B cell (primary cell): ENCODE measurements around the gene HMGN3. TPM values are rescaled to one million over a fixed set of nuclear protein-coding genes. Genes with fewer than 3 reads are reported as not detected.

Experiments used
- ATAC-seq: fragments of 200-7000 bp; cut with Tn5 transposase; one replicate; pipeline ENCODE4 v1.10.0; 2021; ENCODE audit warnings: low read depth, mild to moderate bottlenecking, moderate number of reproducible peaks, moderate library complexity
- CTCF ChIA-PET: fragments of 350-600 bp; sonication (Branson Sonifier 250); formaldehyde crosslinking; loops from one replicate; lab custom pipeline; 2021; ENCODE audit warnings: antibody characterized with exemption, inconsistent platforms; lab: Charles Lee
- POLR2A ChIA-PET: fragments of 350-600 bp; sonication (Branson Sonifier 250); formaldehyde crosslinking; loops from one replicate; lab custom pipeline; 2021; ENCODE audit warnings: antibody characterized with exemption; lab: Charles Lee
- DNase-seq: peaks from one replicate; pipeline ENCODE4 v3.0.0; 2013
- H2AFZ ChIP-seq: 2 replicates; pipeline ENCODE4 v1.6.1; 2012; ENCODE audit warnings: mild to moderate bottlenecking, low read depth, low read length; ENCODE audit not compliant: insufficient read depth, poor library complexity, severe bottlenecking
- H3K27ac ChIP-seq, 2 donors: 1 replicate in 1 of 2; 2 replicates in 1 of 2; pipeline ENCODE4 v1.5.1; 2012 to 2013; ENCODE audit warnings: low read length in 2 of 2, mild to moderate bottlenecking in 2 of 2, moderate library complexity in 1 of 2
- H3K27me3 ChIP-seq, 4 experiments: fragments of 200-600 bp in 1 of 4; sonication (generic) in 1 of 4; replicated peaks in 1 of 4; 1 replicate in 2 of 4; 2 replicates in 2 of 4; pipeline versions ENCODE4 v1.6.1 to v1.7.0; 2013 to 2016; ENCODE audit warnings: low read length in 3 of 4, mild to moderate bottlenecking in 2 of 4, mixed read lengths in 1 of 4, moderate library complexity in 1 of 4; ENCODE audit not compliant: insufficient read depth in 4 of 4, control insufficient read depth in 3 of 4; ENCODE audit errors: control extremely low read depth in 1 of 4
- H3K36me3 ChIP-seq, 2 experiments: replicated peaks in 1 of 2; 1 replicate in 1 of 2; 2 replicates in 1 of 2; pipeline versions ENCODE4 v1.6.1 to v1.7.1; 2013; ENCODE audit warnings: low read length in 1 of 2; ENCODE audit not compliant: insufficient read depth in 2 of 2, control insufficient read depth in 1 of 2; ENCODE audit errors: control extremely low read depth in 1 of 2, extremely low read depth in 1 of 2
- H3K4me1 ChIP-seq, 2 donors: fragments of 200-600 bp in 1 of 2; sonication (generic) in 1 of 2; 1 replicate in 1 of 2; 2 replicates in 1 of 2; pipeline versions ENCODE4 v1.5.1 to v1.6.1; 2013 to 2017; ENCODE audit warnings: low read length in 2 of 2; ENCODE audit not compliant: control insufficient read depth in 2 of 2, insufficient read depth in 2 of 2
- H3K4me2 ChIP-seq: replicated peaks from 2 replicates; pipeline ENCODE3; 2012; ENCODE audit warnings: mild to moderate bottlenecking, low read depth, low read length; ENCODE audit not compliant: poor library complexity, severe bottlenecking
- H3K4me3 ChIP-seq, 5 experiments: fragments of 200-600 bp in 1 of 5; sonication (generic) in 1 of 5; 1 replicate in 3 of 5; 2 replicates in 2 of 5; pipeline versions ENCODE4 v1.5.1 to v1.7.0; 2011 to 2016; ENCODE audit warnings: low read length in 4 of 5, mild to moderate bottlenecking in 4 of 5, low read depth in 2 of 5, control low read depth in 1 of 5, moderate library complexity in 1 of 5; ENCODE audit not compliant: insufficient read depth in 1 of 5; ENCODE audit errors: control extremely low read depth in 1 of 5, extremely low read depth in 1 of 5
- H3K79me2 ChIP-seq: fragments of 200-600 bp; sonication (generic); one replicate; pipeline ENCODE4 v1.6.0; 2016; ENCODE audit warnings: low read length; ENCODE audit not compliant: control insufficient read depth, insufficient read depth
- H3K9ac ChIP-seq: fragments of 200-600 bp; sonication (generic); 2 replicates; pipeline ENCODE4 v1.6.1; 2017; ENCODE audit warnings: mild to moderate bottlenecking, low read length, moderate library complexity
- H3K9me3 ChIP-seq, 3 donors: one replicate each; pipeline versions ENCODE4 v1.6.1 to v1.7.1; 2013; ENCODE audit warnings: low read length in 2 of 3; ENCODE audit not compliant: control insufficient read depth in 2 of 3, insufficient read depth in 1 of 3; ENCODE audit errors: control extremely low read depth in 1 of 3
- H4K20me1 ChIP-seq: 2 replicates; pipeline ENCODE4 v1.6.0; 2012; ENCODE audit warnings: mild to moderate bottlenecking, low read length; ENCODE audit not compliant: insufficient read depth, control insufficient read depth, poor library complexity, severe bottlenecking
- H3K27ac Mint-ChIP-seq: one replicate; pipeline ENCODE4 v1.8.0; 2021; ENCODE audit warnings: mixed read lengths
- H3K27me3 Mint-ChIP-seq: one replicate; pipeline ENCODE4 v1.8.0; 2021; ENCODE audit warnings: mixed read lengths
- H3K4me1 Mint-ChIP-seq: one replicate; pipeline ENCODE4 v1.8.0; 2021; ENCODE audit warnings: mixed read lengths
- H3K4me3 Mint-ChIP-seq: one replicate; pipeline ENCODE4 v1.8.0; 2021; ENCODE audit warnings: mixed read lengths
- H3K9me3 Mint-ChIP-seq: one replicate; pipeline ENCODE4 v1.8.0; 2022; ENCODE audit warnings: mixed read lengths; ENCODE audit not compliant: insufficient read depth
- EZH2 ChIP-seq: IDR thresholded peaks from 2 replicates; pipeline ENCODE4 v1.6.1; 2012; ENCODE audit warnings: borderline replicate concordance, low read depth, mild to moderate bottlenecking, moderate library complexity, low read length; ENCODE audit not compliant: insufficient read depth, poor library complexity, severe bottlenecking
- WGBS: methylation state at CpG from one replicate; pipeline ENCODE4 v1.1.5; 2013; ENCODE audit warnings: missing lambda C conversion rate; ENCODE audit not compliant: insufficient coverage; 5-methylcytosine and 5-hydroxymethylcytosine counted together
- intact Hi-C: fragments of 100-400 bp; cut with micrococcal nuclease; formaldehyde crosslinking; loops from one replicate; pipeline ENCODE4 v1.10.0; 2022
- polyA plus RNA-seq: library from polyadenylated mRNA; depleted of rRNA; stranded (reverse); fragments of >200 nt; gene quantifications from 2 replicates; pipeline ENCODE4 v1.2.3, GENCODE V29; 2012
- total RNA-seq, 2 donors: library from RNA; stranded (reverse); fragments of 120-200 nt in 1 of 2; gene quantifications; 1 replicate in 1 of 2; 2 replicates in 1 of 2; pipeline versions ENCODE4 v1.2.3 to v1.2.4, GENCODE V29; 2013 to 2022
- TF ChIP-seq, protein P1 (sequence below): fragments of 200-600 bp; IDR thresholded peaks from one replicate; pipeline ENCODE4 v1.8.0; 2022; ENCODE audit warnings: antibody characterized with exemption, mild to moderate bottlenecking

The HMGN3 gene
- total and polyA plus RNA-seq, 2 donors (not counting 1 experiment from before 2014, with no cell fraction given) = 40.1 to 44.3 TPM

DNA sequence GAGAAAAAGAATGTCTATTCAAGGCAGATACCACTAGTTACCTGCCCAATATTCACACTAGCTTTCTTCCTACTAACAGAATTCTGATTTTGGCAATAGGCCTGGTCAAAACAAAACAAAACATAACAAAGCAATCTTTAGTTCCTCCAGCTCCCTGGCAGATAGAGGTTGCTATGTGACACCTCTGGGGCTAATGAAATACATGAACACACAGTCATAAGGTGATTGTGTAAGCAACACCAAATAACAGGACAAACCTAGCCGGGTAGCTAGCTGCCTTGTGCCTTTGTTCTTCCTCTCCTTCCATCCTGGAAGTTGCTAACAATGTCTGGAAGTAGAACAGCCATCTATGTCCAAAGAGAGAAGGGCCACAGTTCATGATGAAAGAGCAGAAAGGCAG is 6.0 kb upstream of the HMGN3 start:
- CTCF ChIA-PET = no interaction called here
- no peak overlapping the region for H3K4me3 Mint-ChIP-seq
- H3K27me3 Mint-ChIP-seq = peaks cover 3% of the 10 kb centered on the region
- Histone ChIP-seq H3K4me3 (no peak overlapping the region), H3K27me3 (no peaks in the 10 kb centered on the region), H3K9me3 (no peaks in the 10 kb centered on the region), H3K4me2 (no peak overlapping the region), H3K27ac (no peak overlapping the region), H2AFZ (no peak overlapping the region), H4K20me1 (no peaks in the 10 kb centered on the region), H3K9ac (no peak overlapping the region), H3K4me1 (no peaks in the 10 kb centered on the region), H3K79me2 (no peaks in the 10 kb centered on the region), H3K36me3 (no peaks in the 10 kb centered on the region)
- no peak for TF ChIP-seq EZH2
- TF ChIP-seq, protein P1, sequence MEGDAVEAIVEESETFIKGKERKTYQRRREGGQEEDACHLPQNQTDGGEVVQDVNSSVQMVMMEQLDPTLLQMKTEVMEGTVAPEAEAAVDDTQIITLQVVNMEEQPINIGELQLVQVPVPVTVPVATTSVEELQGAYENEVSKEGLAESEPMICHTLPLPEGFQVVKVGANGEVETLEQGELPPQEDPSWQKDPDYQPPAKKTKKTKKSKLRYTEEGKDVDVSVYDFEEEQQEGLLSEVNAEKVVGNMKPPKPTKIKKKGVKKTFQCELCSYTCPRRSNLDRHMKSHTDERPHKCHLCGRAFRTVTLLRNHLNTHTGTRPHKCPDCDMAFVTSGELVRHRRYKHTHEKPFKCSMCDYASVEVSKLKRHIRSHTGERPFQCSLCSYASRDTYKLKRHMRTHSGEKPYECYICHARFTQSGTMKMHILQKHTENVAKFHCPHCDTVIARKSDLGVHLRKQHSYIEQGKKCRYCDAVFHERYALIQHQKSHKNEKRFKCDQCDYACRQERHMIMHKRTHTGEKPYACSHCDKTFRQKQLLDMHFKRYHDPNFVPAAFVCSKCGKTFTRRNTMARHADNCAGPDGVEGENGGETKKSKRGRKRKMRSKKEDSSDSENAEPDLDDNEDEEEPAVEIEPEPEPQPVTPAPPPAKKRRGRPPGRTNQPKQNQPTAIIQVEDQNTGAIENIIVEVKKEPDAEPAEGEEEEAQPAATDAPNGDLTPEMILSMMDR = no peak
- DNase-seq = no peak
- peaks cover 2% of the 10 kb centered on the region for H3K4me1 Mint-ChIP-seq
- POLR2A ChIA-PET = no interaction called here
- WGBS = 50% methylated on average over 1 of the region's 1 CpG
- ATAC-seq = no peak
- intact Hi-C loops = no loop called here
- H3K9me3 Mint-ChIP-seq = no peaks in the 10 kb centered on the region
- H3K27ac Mint-ChIP-seq = no peak overlapping the region

DNA sequence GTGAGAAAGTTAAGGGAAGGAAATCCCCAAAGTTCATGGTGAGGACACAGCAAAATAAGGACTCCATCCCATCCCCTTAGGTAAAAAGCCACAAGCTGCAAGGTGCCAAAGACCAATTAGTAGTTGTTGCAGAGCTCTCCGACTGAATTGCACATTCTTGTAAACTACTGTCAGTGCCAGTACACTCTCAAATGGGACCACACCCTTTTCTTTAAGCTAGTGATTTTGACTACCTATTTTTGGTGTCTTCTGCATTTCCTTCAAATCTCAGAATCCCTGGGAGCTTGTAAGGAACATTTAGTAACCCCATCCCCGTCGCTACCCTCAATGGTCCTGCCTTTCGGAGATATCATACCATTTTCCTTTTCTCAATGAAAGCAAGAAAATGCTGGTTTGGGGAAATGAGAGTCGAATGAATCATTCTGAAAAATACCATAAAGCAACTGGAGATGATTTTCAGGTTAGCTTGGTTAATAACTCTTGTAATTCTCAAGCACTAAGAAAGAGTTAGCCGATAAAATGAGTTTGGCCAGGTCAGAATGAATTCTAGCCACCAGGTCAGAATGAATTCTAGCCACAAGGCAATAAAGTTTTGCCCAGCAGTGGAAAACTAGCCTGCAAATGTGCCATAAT is 5.2 kb upstream of the HMGN3 start:
- Histone ChIP-seq H3K27ac (no peak overlapping the region), H2AFZ (no peak overlapping the region), H3K4me1 (peaks cover 0 to 3% of the 10 kb centered on the region in 2 donors), H3K36me3 (no peaks in the 10 kb centered on the region), H3K79me2 (no peaks in the 10 kb centered on the region), H3K27me3 (no peaks in the 10 kb centered on the region), H3K4me3 (no peak overlapping the region), H3K9ac (no peak overlapping the region), H3K4me2 (no peak overlapping the region), H3K9me3 (no peaks in the 10 kb centered on the region), H4K20me1 (no peaks in the 10 kb centered on the region)
- no peaks in the 10 kb centered on the region for H3K9me3 Mint-ChIP-seq
- H3K27ac Mint-ChIP-seq = no peak overlapping the region
- peaks cover 3% of the 10 kb centered on the region for H3K4me1 Mint-ChIP-seq
- peaks cover 3% of the 10 kb centered on the region for H3K27me3 Mint-ChIP-seq
- intact Hi-C loops = no loop called here
- no CpG with 5 or more reads among the region's 6 CpGs for WGBS
- DNase-seq = no peak
- TF ChIP-seq, protein P1 = no peak
- no peak for TF ChIP-seq EZH2
- POLR2A ChIA-PET = no interaction called here
- ATAC-seq = no peak
- no peak overlapping the region for H3K4me3 Mint-ChIP-seq
- CTCF ChIA-PET = no interaction called here
